ENCODE data around the gene NBPF26.
"Not testable (repeated sequence)": the region's sequence is repeated elsewhere in the genome, so short reads cannot be mapped to it uniquely, and the experiment has no call there.

The NBPF26 gene

GRCh38 chr1:120859615-120860234, 136.0 kb downstream of the NBPF26 start:
- DNase-seq: not testable (repeated sequence)

- not testable (repeated sequence) for DNase-seq
Observed at GRCh38 chr1:120878206-120878605, 154.5 kb downstream of the NBPF26 start.

DNA sequence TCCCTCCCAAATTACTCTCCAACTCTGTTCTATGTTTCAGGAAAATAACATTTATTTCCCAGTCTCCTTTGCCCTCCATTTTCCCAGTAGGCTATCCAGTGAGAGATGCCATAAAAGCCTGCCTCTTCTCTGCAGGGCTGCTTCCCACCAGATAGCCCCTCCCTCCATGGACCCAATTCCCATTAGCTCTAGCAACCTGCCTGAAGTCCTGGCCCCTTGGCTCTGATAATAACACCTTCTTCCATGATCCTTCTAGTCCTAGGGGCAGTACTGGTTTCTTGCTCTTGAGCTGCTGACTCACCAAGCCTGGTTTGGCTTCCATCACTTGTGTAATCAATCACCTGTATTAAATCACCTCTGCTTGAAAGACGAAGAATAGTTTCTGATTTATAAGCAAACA, 156.3 kb downstream of the NBPF26 start:
- DNase-seq: not testable (repeated sequence)

DNA sequence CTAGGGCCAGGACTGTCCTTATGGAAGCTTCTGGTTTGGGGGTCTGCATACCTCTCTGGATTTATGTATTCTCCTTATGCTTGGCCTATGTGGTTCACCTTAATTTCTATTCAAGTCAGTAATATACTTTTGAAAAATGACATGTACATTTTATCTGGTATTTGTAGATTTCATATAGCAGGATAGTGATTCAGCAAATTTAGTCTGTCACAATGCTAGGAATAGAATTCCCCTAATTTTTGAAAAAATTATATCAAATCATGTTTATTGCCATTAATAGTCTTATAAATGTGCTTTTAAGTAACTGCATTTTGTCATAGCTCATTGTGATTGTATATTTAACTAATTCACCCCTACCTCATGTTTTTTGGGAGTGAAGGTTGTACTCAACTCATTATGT, 158.2 kb downstream of the NBPF26 start:
- DNase-seq: not testable (repeated sequence)

Data from NCI-H446 treated with DMSO at 0.1 percent for 48 hours (cell line).